Measurements from ENCODE around the gene RAET1E.
"Not testable (repeated sequence)": the region's sequence is repeated elsewhere in the genome, so short reads cannot be mapped to it uniquely, and the experiment has no call there.

The RAET1E gene

GRCh38 chr6:149859368-149859767 lies 38.5 kb downstream of the RAET1E start:
- ChIA-PET CTCF (interaction anchor here (1.4 kb wide), 1 partner anchor 17 kb away, joined by 4 read pairs; no protein-coding TSS in a partner anchor), POLR2A (no interaction called here)
- no peaks in the 10 kb centered on the region for H3K9me3 ChIP-seq (ENCODE audit: control extremely low read depth in 1 of 5, control insufficient read depth in 4 of 5, insufficient read depth in 2 of 5, low read depth in 1 of 5, low read length in 4 of 5)
- 100% methylated on average over 4 of the region's 7 CpGs for WGBS (ENCODE audit: insufficient coverage)
- peaks cover 3 to 19% (median 12%) of the 10 kb centered on the region in 4 experiments for H3K4me1 ChIP-seq (ENCODE audit: control extremely low read depth in 1 of 4, control insufficient read depth in 4 of 4, insufficient read depth in 4 of 4, low read length in 3 of 4)
- H3K27ac ChIP-seq (ENCODE audit: insufficient read depth in 1 of 2, low read depth in 1 of 2, low read length in 2 of 2, poor library complexity in 1 of 2, severe bottlenecking in 2 of 2): no peak overlapping the region
- no peak for DNase-seq
- no peak overlapping the region for H3K4me3 ChIP-seq (ENCODE audit: control insufficient read depth in 1 of 7, extremely low read depth in 1 of 7, insufficient read depth in 4 of 7, low read depth in 2 of 7, low read length in 6 of 7)
- H3K36me3 ChIP-seq (ENCODE audit: control insufficient read depth in 4 of 4, insufficient read depth in 4 of 4, low read length in 3 of 4): no peaks in the 10 kb centered on the region
- peaks cover 0 to 27% (median 12%) of the 10 kb centered on the region in 5 experiments for H3K27me3 ChIP-seq (replicated peaks in 2 of 5; ENCODE audit: control insufficient read depth in 4 of 5, insufficient read depth in 5 of 5, low read length in 4 of 5)

DNA sequence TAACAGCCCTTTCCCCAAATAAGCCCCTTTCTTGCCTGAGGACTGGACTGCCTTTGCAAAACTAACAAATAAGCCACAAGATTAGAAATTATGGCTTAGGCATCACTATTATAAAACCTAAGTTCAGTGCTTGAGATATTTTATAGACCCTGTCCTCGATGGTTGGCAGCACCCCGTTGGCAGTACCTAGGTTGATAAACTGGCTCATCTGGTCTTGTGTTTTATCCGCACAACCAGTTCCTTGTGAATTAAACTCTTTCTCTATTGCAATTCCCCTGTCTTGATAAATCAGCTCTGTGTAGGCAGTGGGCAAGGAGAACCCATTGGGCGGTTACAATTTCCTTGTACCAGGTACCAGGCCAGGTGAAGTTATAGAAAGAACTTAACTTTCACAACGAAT lies 40.4 kb downstream of the RAET1E start:
- Histone ChIP-seq H3K4me3 (ENCODE audit: control insufficient read depth in 1 of 7, extremely low read depth in 1 of 7, insufficient read depth in 4 of 7, low read depth in 2 of 7, low read length in 6 of 7) (no peak overlapping the region), H3K27ac (ENCODE audit: insufficient read depth in 1 of 2, low read depth in 1 of 2, low read length in 2 of 2, poor library complexity in 1 of 2, severe bottlenecking in 2 of 2) (no peak overlapping the region), H3K9me3 (ENCODE audit: control extremely low read depth in 1 of 5, control insufficient read depth in 4 of 5, insufficient read depth in 2 of 5, low read depth in 1 of 5, low read length in 4 of 5) (no peaks in the 10 kb centered on the region), H3K4me1 (ENCODE audit: control extremely low read depth in 1 of 4, control insufficient read depth in 4 of 4, insufficient read depth in 4 of 4, low read length in 3 of 4) (peaks cover 0 to 9% (median 4%) of the 10 kb centered on the region in 4 experiments), H3K27me3 (replicated peaks in 2 of 5; ENCODE audit: control insufficient read depth in 4 of 5, insufficient read depth in 5 of 5, low read length in 4 of 5) (peaks cover 0 to 33% (median 19%) of the 10 kb centered on the region in 5 experiments), H3K36me3 (ENCODE audit: control insufficient read depth in 4 of 4, insufficient read depth in 4 of 4, low read length in 3 of 4) (no peaks in the 10 kb centered on the region)
- POLR2A ChIA-PET: no interaction called here
- CTCF ChIA-PET: no interaction called here
- 100% methylated on average over 5 of the region's 5 CpGs for WGBS (ENCODE audit: insufficient coverage)
- DNase-seq: no peak

DNA sequence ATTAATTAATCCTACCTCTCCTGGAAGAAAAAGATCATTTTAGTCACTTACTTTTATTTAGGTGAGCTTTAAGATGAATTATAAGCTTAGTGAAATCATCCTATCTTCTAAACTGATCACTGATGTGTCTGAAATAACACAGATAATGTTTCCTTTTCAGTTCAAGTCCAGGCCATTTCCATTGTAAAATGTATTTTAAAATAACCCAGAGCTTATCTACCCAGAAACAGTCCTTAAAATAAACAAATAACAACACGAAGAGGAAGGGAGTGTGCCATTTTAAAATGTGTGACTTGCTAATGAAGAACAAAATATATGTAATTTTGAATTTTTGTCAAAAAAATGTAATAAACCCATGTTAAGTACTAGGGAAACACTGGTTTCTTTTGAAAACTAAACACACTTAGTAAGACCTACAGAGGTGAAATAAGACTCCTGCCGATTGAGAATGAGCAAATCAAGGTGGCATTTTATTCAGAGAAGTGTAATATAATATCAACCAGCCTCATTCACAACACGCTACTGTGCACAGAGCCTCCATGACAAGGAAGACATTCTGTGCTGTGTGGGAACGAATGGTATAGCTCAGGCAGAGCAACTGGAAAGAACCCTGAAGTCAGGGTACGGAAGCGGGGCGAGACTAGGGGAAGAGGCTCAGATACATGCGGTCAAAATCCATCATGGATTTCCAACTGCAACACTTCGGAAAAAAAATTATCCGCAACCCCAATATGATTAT lies 41.5 kb downstream of the RAET1E start:
- H3K27ac ChIP-seq (ENCODE audit: insufficient read depth in 1 of 2, low read depth in 1 of 2, low read length in 2 of 2, poor library complexity in 1 of 2, severe bottlenecking in 2 of 2): no peak overlapping the region
- no peaks in the 10 kb centered on the region for H3K9me3 ChIP-seq (ENCODE audit: control extremely low read depth in 1 of 5, control insufficient read depth in 4 of 5, insufficient read depth in 2 of 5, low read depth in 1 of 5, low read length in 4 of 5)

GRCh38 chr6:149855741-149856140 lies 42.2 kb downstream of the RAET1E start:
- ChIA-PET POLR2A (no interaction called here), CTCF (interaction anchor here (0.7 kb wide), 1 partner anchor 10 kb away, joined by 3 read pairs; no protein-coding TSS in a partner anchor)
- no peak for DNase-seq
- Histone ChIP-seq H3K27me3 (replicated peaks in 2 of 5; ENCODE audit: control insufficient read depth in 4 of 5, insufficient read depth in 5 of 5, low read length in 4 of 5) (peaks cover 0 to 39% (median 16%) of the 10 kb centered on the region in 5 experiments), H3K9me3 (ENCODE audit: control extremely low read depth in 1 of 5, control insufficient read depth in 4 of 5, insufficient read depth in 2 of 5, low read depth in 1 of 5, low read length in 4 of 5) (no peaks in the 10 kb centered on the region), H3K4me3 (ENCODE audit: control insufficient read depth in 1 of 7, extremely low read depth in 1 of 7, insufficient read depth in 4 of 7, low read depth in 2 of 7, low read length in 6 of 7) (no peak overlapping the region), H3K4me1 (ENCODE audit: control extremely low read depth in 1 of 4, control insufficient read depth in 4 of 4, insufficient read depth in 4 of 4, low read length in 3 of 4) (peaks cover 0 to 12% (median 9%) of the 10 kb centered on the region in 4 experiments), H3K36me3 (ENCODE audit: control insufficient read depth in 4 of 4, insufficient read depth in 4 of 4, low read length in 3 of 4) (no peaks in the 10 kb centered on the region), H3K27ac (ENCODE audit: insufficient read depth in 1 of 2, low read depth in 1 of 2, low read length in 2 of 2, poor library complexity in 1 of 2, severe bottlenecking in 2 of 2) (no peak overlapping the region)
- no CpG with 5 or more reads among the region's 2 CpGs for WGBS (ENCODE audit: insufficient coverage)

More for the DNA sequence above, 41.5 kb downstream of the RAET1E start:
- Histone ChIP-seq H3K27me3 (replicated peaks in 2 of 5; ENCODE audit: control insufficient read depth in 4 of 5, insufficient read depth in 5 of 5, low read length in 4 of 5) (peaks cover 0 to 32% (median 16%) of the 10 kb centered on the region in 5 experiments), H3K4me3 (ENCODE audit: control insufficient read depth in 1 of 7, extremely low read depth in 1 of 7, insufficient read depth in 4 of 7, low read depth in 2 of 7, low read length in 6 of 7) (no peak overlapping the region), H3K36me3 (ENCODE audit: control insufficient read depth in 4 of 4, insufficient read depth in 4 of 4, low read length in 3 of 4) (no peaks in the 10 kb centered on the region), H3K4me1 (ENCODE audit: control extremely low read depth in 1 of 4, control insufficient read depth in 4 of 4, insufficient read depth in 4 of 4, low read length in 3 of 4) (peaks cover 0 to 11% (median 9%) of the 10 kb centered on the region in 4 experiments)
- no peak for DNase-seq
- 100% methylated on average over 8 of the region's 10 CpGs for WGBS (ENCODE audit: insufficient coverage)
- POLR2A ChIA-PET: no interaction called here
- CTCF ChIA-PET: interaction anchor here (0.6 to 0.7 kb wide), 2 partner anchors 10 to 20 kb away, joined by 3 read pairs; no protein-coding TSS in a partner anchor

GRCh38 chr6:149855040-149855654 lies 42.8 kb downstream of the RAET1E start:
- POLR2A ChIA-PET: no interaction called here
- Histone ChIP-seq H3K4me1 (ENCODE audit: control extremely low read depth in 1 of 4, control insufficient read depth in 4 of 4, insufficient read depth in 4 of 4, low read length in 3 of 4) (peaks cover 0 to 12% (median 9%) of the 10 kb centered on the region in 4 experiments), H3K4me3 (ENCODE audit: control insufficient read depth in 1 of 7, extremely low read depth in 1 of 7, insufficient read depth in 4 of 7, low read depth in 2 of 7, low read length in 6 of 7) (no peak overlapping the region), H3K27ac (ENCODE audit: insufficient read depth in 1 of 2, low read depth in 1 of 2, low read length in 2 of 2, poor library complexity in 1 of 2, severe bottlenecking in 2 of 2) (no peak overlapping the region), H3K9me3 (ENCODE audit: control extremely low read depth in 1 of 5, control insufficient read depth in 4 of 5, insufficient read depth in 2 of 5, low read depth in 1 of 5, low read length in 4 of 5) (no peaks in the 10 kb centered on the region), H3K36me3 (ENCODE audit: control insufficient read depth in 4 of 4, insufficient read depth in 4 of 4, low read length in 3 of 4) (no peaks in the 10 kb centered on the region), H3K27me3 (replicated peaks in 2 of 5; ENCODE audit: control insufficient read depth in 4 of 5, insufficient read depth in 5 of 5, low read length in 4 of 5) (peaks cover 0 to 44% (median 18%) of the 10 kb centered on the region in 5 experiments)
- DNase-seq: no peak
- WGBS (ENCODE audit: insufficient coverage): 100% methylated on average over 2 of the region's 5 CpGs
- CTCF ChIA-PET: interaction anchor here (1.1 to 1.4 kb wide), 2 partner anchors 12 to 33 kb away, joined by 3 to 4 read pairs; no protein-coding TSS in a partner anchor

DNA sequence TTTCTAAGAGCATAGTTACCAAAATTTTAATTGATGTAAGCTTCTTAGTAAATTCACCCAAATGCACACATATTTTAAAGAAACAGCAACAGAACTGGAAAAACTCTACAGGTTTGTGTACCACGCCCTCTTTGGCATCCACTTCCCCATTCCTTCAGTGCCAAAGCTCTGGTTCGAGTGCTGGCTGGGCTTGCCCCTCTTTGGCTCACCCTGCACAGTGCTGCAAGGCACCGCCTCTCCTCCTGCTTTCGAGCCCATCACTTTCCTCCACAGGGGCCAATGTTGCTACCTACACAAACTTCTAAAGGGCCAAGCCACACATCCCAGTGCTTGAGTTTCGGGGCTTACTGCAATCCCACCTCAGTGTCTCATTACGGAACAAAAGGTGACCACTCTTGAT lies 43.4 kb downstream of the RAET1E start:
- DNase-seq: peak in 2 of 3 donors; percentile 28 to 38
- Histone ChIP-seq H3K27ac (ENCODE audit: insufficient read depth in 1 of 2, low read depth in 1 of 2, low read length in 2 of 2, poor library complexity in 1 of 2, severe bottlenecking in 2 of 2) (no peak overlapping the region), H3K36me3 (ENCODE audit: control insufficient read depth in 4 of 4, insufficient read depth in 4 of 4, low read length in 3 of 4) (no peaks in the 10 kb centered on the region), H3K9me3 (ENCODE audit: control extremely low read depth in 1 of 5, control insufficient read depth in 4 of 5, insufficient read depth in 2 of 5, low read depth in 1 of 5, low read length in 4 of 5) (no peaks in the 10 kb centered on the region), H3K4me3 (ENCODE audit: control insufficient read depth in 1 of 7, extremely low read depth in 1 of 7, insufficient read depth in 4 of 7, low read depth in 2 of 7, low read length in 6 of 7) (no peak overlapping the region), H3K4me1 (ENCODE audit: control extremely low read depth in 1 of 4, control insufficient read depth in 4 of 4, insufficient read depth in 4 of 4, low read length in 3 of 4) (peaks cover 0 to 12% (median 9%) of the 10 kb centered on the region in 4 experiments), H3K27me3 (replicated peaks in 2 of 5; ENCODE audit: control insufficient read depth in 4 of 5, insufficient read depth in 5 of 5, low read length in 4 of 5) (peaks cover 0 to 50% (median 22%) of the 10 kb centered on the region in 5 experiments)
- POLR2A ChIA-PET: no interaction called here
- CTCF ChIA-PET: interaction anchor here (1.0 to 1.4 kb wide), 3 partner anchors 11 to 137 kb away, joined by 3 to 4 read pairs (median 3); partner anchors contain the start of gene LATS1
- 80% methylated on average over 6 of the region's 6 CpGs for WGBS (ENCODE audit: insufficient coverage)

- H3K27ac ChIP-seq (ENCODE audit: insufficient read depth in 1 of 2, low read depth in 1 of 2, low read length in 2 of 2, poor library complexity in 1 of 2, severe bottlenecking in 2 of 2); DNase-seq; POLR2A ChIA-PET; H3K36me3 ChIP-seq (ENCODE audit: control insufficient read depth in 4 of 4, insufficient read depth in 4 of 4, low read length in 3 of 4); H3K9me3 ChIP-seq (ENCODE audit: control extremely low read depth in 1 of 5, control insufficient read depth in 4 of 5, insufficient read depth in 2 of 5, low read depth in 1 of 5, low read length in 4 of 5); H3K4me3 ChIP-seq (ENCODE audit: control insufficient read depth in 1 of 7, extremely low read depth in 1 of 7, insufficient read depth in 4 of 7, low read depth in 2 of 7, low read length in 6 of 7): not testable (repeated sequence)
- CTCF ChIA-PET: interaction anchor here (1.0 to 1.4 kb wide), 3 partner anchors 11 to 136 kb away, joined by 3 to 4 read pairs (median 3); partner anchors contain the start of gene LATS1
- Histone ChIP-seq H3K4me1 (ENCODE audit: control extremely low read depth in 1 of 4, control insufficient read depth in 4 of 4, insufficient read depth in 4 of 4, low read length in 3 of 4) (peaks cover 0 to 12% (median 9%) of the 10 kb centered on the region in 4 experiments), H3K27me3 (replicated peaks in 2 of 5; ENCODE audit: control insufficient read depth in 4 of 5, insufficient read depth in 5 of 5, low read length in 4 of 5) (peaks cover 0 to 52% (median 22%) of the 10 kb centered on the region in 5 experiments)
- WGBS (ENCODE audit: insufficient coverage): 100% methylated on average over 2 of the region's 4 CpGs
Observed at GRCh38 chr6:149854017-149854416, 43.9 kb downstream of the RAET1E start.

All from common myeloid progenitor, CD34-positive (primary cell).